K562 (cell line): ENCODE results near the gene ODF4. TPM values are rescaled to one million over a fixed set of nuclear protein-coding genes. Genes with fewer than 3 reads are reported as not detected.

Experiments used
- ATAC-seq: fragments of 200-7000 bp; cut with Tn5 transposase; 3 replicates; pipeline ENCODE4 v1.9.1; 2020; ENCODE audit warnings: moderate library complexity
- BruUV-seq: library from RNA; stranded (reverse); fragments of 400-500 nt; replicated peaks from 2 replicates; lab custom pipeline; 2021; lab: Mats Ljungman, UMichigan
- CTCF ChIA-PET: fragments of 300-600 bp; formaldehyde crosslinking; extraction: SDS; loops from one replicate; lab custom pipeline; 2021; ENCODE audit warnings: low intra/inter-chr PET ratio; lab: Yijun Ruan, JAX
- POLR2A ChIA-PET: fragments of 300-600, 350-650 bp; sonication (Branson Sonifier 250); formaldehyde crosslinking; extraction: SDS; loops from one replicate; lab custom pipeline; 2021; ENCODE audit warnings: antibody characterized with exemption, inconsistent platforms; lab: Yijun Ruan, JAX
- DNase-seq, 4 experiments: peaks; one replicate each; pipeline versions ENCODE4 v3.0.0 to v3.0.0-alpha.2; 2011 to 2018; ENCODE audit warnings: low spot score in 3 of 4, mixed read lengths in 3 of 4; ENCODE audit errors: extremely low read depth in 1 of 4
- FAIRE-seq: peaks from 2 replicates; lab custom pipeline; 2011; peaks lifted over from hg19 to GRCh38; lab: Jason Lieb, UNC
- H2AFZ ChIP-seq: 2 replicates; pipeline ENCODE4 v1.6.0; 2011; ENCODE audit warnings: low read depth, low read length, control low read depth, inconsistent platforms
- H3K27ac ChIP-seq: fragments of 200-600 bp; 3 replicates; pipeline ENCODE4 v1.8.0; 2011; ENCODE audit warnings: low read depth, mild to moderate bottlenecking, control low read depth, inconsistent platforms, low read length, moderate library complexity, mixed read lengths; ENCODE audit errors: extremely low read depth
- H3K27me3 ChIP-seq, 2 experiments: fragments of 300-600 bp in 1 of 2; 2 replicates in 1 of 2; 3 replicates in 1 of 2; pipeline versions ENCODE4 v1.6.0 to v1.8.0; 2011; ENCODE audit warnings: inconsistent platforms in 2 of 2, low read length in 2 of 2, mild to moderate bottlenecking in 1 of 2, mixed read lengths in 1 of 2, moderate library complexity in 1 of 2; ENCODE audit not compliant: control insufficient read depth in 2 of 2, insufficient read depth in 2 of 2
- H3K36me3 ChIP-seq: fragments of 300-600 bp; 3 replicates; pipeline ENCODE4 v1.8.0; 2011; ENCODE audit warnings: mild to moderate bottlenecking, low read length, inconsistent platforms; ENCODE audit not compliant: control insufficient read depth, insufficient read depth
- H3K4me1 ChIP-seq, 2 experiments: fragments of 200-600 bp in 1 of 2; replicated peaks in 1 of 2; 2 replicates in 1 of 2; 3 replicates in 1 of 2; pipeline versions ENCODE4 v1.5.1 to v1.8.0; 2011; ENCODE audit warnings: inconsistent platforms in 2 of 2, low read length in 2 of 2, mild to moderate bottlenecking in 1 of 2, mixed read lengths in 1 of 2, moderate library complexity in 1 of 2; ENCODE audit not compliant: control insufficient read depth in 2 of 2, insufficient read depth in 2 of 2
- H3K4me2 ChIP-seq: 2 replicates; pipeline ENCODE4 v1.6.1; 2011; ENCODE audit warnings: low read length, control low read depth, inconsistent platforms, mixed read lengths; ENCODE audit not compliant: insufficient read depth
- H3K4me3 ChIP-seq: fragments of 200-600 bp; sonication (generic), shearing (Covaris generic); 2 replicates; pipeline ENCODE4 v1.5.1; 2016; ENCODE audit warnings: control low read depth, inconsistent platforms
- H3K79me2 ChIP-seq: fragments of 200-600 bp; 3 replicates; pipeline ENCODE4 v1.8.0; 2011; ENCODE audit warnings: low read length, inconsistent platforms; ENCODE audit not compliant: control insufficient read depth, insufficient read depth
- H3K9ac ChIP-seq, 2 experiments: 2 replicates each; pipeline versions ENCODE4 v1.6.0 to v1.6.1; 2011; ENCODE audit warnings: low read depth in 2 of 2, low read length in 2 of 2, control low read depth in 1 of 2, inconsistent platforms in 1 of 2, mild to moderate bottlenecking in 1 of 2, mixed read lengths in 1 of 2; ENCODE audit not compliant: insufficient read depth in 1 of 2
- H3K9me1 ChIP-seq: one replicate; pipeline ENCODE4 v1.6.0; 2011; ENCODE audit warnings: inconsistent platforms, mild to moderate bottlenecking, low read length, moderate library complexity; ENCODE audit not compliant: control insufficient read depth, insufficient read depth
- H3K9me3 ChIP-seq: replicated peaks from 2 replicates; pipeline ENCODE4 v1.5.1; 2011; ENCODE audit warnings: low read depth, low read length, inconsistent platforms; ENCODE audit not compliant: control insufficient read depth, insufficient read depth
- H4K20me1 ChIP-seq: replicated peaks from 2 replicates; pipeline ENCODE4 v1.6.1; 2011; ENCODE audit warnings: low read length, inconsistent platforms, mixed read lengths; ENCODE audit not compliant: control insufficient read depth, insufficient read depth
- CBFA2T3 ChIP-seq: fragments of 450-650 bp; IDR thresholded peaks from 2 replicates; pipeline ENCODE4 v1.6.1; 2017
- DPF2 ChIP-seq: fragments of 450-650 bp; IDR thresholded peaks from 2 replicates; pipeline ENCODE4 v1.6.1; 2016
- FUS ChIP-seq: fragments of 200-400 bp; formaldehyde crosslinking; optimal IDR thresholded peaks from 2 replicates; pipeline ENCODE3; 2017; ENCODE audit warnings: low read depth, low read length
- GATA2 ChIP-seq: sonication (generic); formaldehyde crosslinking; IDR thresholded peaks from 2 replicates; pipeline ENCODE4 v1.4.0; 2020; ENCODE audit warnings: mild to moderate bottlenecking, missing genetic modification reagents
- HDAC6 ChIP-seq: IDR thresholded peaks from 2 replicates; pipeline ENCODE4 v1.6.1; 2012; ENCODE audit warnings: low read depth, mild to moderate bottlenecking, control low read depth, inconsistent platforms, low read length, moderate library complexity
- KDM5B ChIP-seq: fragments of 200-600 bp; sonication (generic); IDR thresholded peaks from 2 replicates; pipeline ENCODE4 v1.6.1; 2012; ENCODE audit warnings: low read depth, mild to moderate bottlenecking, moderate library complexity, low read length, control low read depth, inconsistent platforms; ENCODE audit not compliant: insufficient replicate concordance
- SMARCC2 ChIP-seq: fragments of 450-650 bp; IDR thresholded peaks from 2 replicates; pipeline ENCODE4 v1.6.1; 2017; ENCODE audit warnings: antibody characterized with exemption, moderate library complexity, mild to moderate bottlenecking, low read depth
- SNIP1 ChIP-seq: fragments of 450-650 bp; IDR thresholded peaks from 2 replicates; pipeline ENCODE4 v1.7.1; 2017; ENCODE audit warnings: low read depth, mild to moderate bottlenecking
- TAF1 ChIP-seq: IDR thresholded peaks from 2 replicates; pipeline ENCODE4 v1.6.1; 2011; ENCODE audit warnings: mild to moderate bottlenecking, low read length, moderate library complexity; ENCODE audit not compliant: insufficient read depth, control insufficient read depth, severe bottlenecking; ENCODE audit errors: extremely low read depth
- TAF7 ChIP-seq: fragments of 450-650 bp; IDR thresholded peaks from 2 replicates; pipeline ENCODE4 v1.6.1; 2016; ENCODE audit warnings: missing genetic modification characterization, missing compliant biosample characterization
- ZEB2 ChIP-seq: fragments of 450-650 bp; IDR thresholded peaks from 2 replicates; pipeline ENCODE4 v1.6.1; 2016
- ZFP30 ChIP-seq: fragments of 250-450 bp; sonication (Bioruptor Pico); IDR thresholded peaks from 2 replicates; pipeline ENCODE4 v1.8.0; 2022; ENCODE audit warnings: moderate library complexity, mild to moderate bottlenecking, inconsistent platforms, borderline replicate concordance
- ZKSCAN3 ChIP-seq: fragments of 250-450 bp; sonication (Bioruptor Pico); IDR thresholded peaks from 2 replicates; pipeline ENCODE4 v1.4.0; 2020
- ZNF764 ChIP-seq: fragments of 250-450 bp; sonication (Bioruptor Pico); IDR thresholded peaks from 2 replicates; pipeline ENCODE4 v1.4.0; 2020; ENCODE audit warnings: low read depth, mild to moderate bottlenecking, moderate library complexity
- WGBS: fragments of 100-300 bp; shearing (Covaris generic); methylation state at CpG from one replicate; pipeline ENCODE4 v1.1.6; 2016; ENCODE audit warnings: low coverage, mixed read lengths; ENCODE audit not compliant: insufficient coverage; ENCODE audit errors: missing lambda C conversion rate; 5-methylcytosine and 5-hydroxymethylcytosine counted together
- in situ Hi-C: fragments of 300-500 bp; cut with MboI; formaldehyde crosslinking; loops from 4 replicates; pipeline ENCODE4 v1.15.0; 2018; ENCODE audit warnings: inconsistent platforms, mixed read lengths
- intact Hi-C: fragments of 100-400 bp; cut with micrococcal nuclease; formaldehyde crosslinking; loops from 2 replicates; pipeline ENCODE4 v1.14.2; 2022
- polyA plus RNA-seq, 8 experiments: library from polyadenylated mRNA; depleted of rRNA in 4 of 8; stranded (reverse) in 5 of 8; unstranded in 3 of 8; fragments of >200 nt; fragmentation: Nextera tagmentation in 2 of 8; fragmentation: Illumina TruSeq in 1 of 8; extraction: Ambion mirVana in 2 of 8; extraction: Trizol in 1 of 8; gene quantifications; 2 replicates each; pipeline versions ENCODE4 v1.2.1 to v1.2.3, GENCODE V29; 2011 to 2014; ENCODE audit warnings: inconsistent platforms in 1 of 8, missing spikeins in 1 of 8
- total RNA-seq, 7 experiments: library from RNA; depleted of rRNA in 6 of 7; stranded (reverse); fragments of >200 nt in 6 of 7; fragmentation: Illumina TruSeq in 2 of 7; extraction: Trizol in 2 of 7; gene quantifications; 2 replicates each; pipeline versions ENCODE4 v1.2.1 to v1.2.3, GENCODE V29; 2011 to 2021; ENCODE audit warnings: low replicate concordance in 1 of 7
- TF ChIP-seq, protein P1 (sequence below): fragments of 450-650 bp; formaldehyde crosslinking; IDR thresholded peaks from 2 replicates; pipeline ENCODE4 v1.4.0; 2022; ENCODE audit warnings: missing genetic modification characterization

The ODF4 gene
- total and polyA plus RNA-seq, 9 of the 15 experiments (the other 6 are each of a cell fraction or from before 2014, with no cell fraction given): not detected

DNA sequence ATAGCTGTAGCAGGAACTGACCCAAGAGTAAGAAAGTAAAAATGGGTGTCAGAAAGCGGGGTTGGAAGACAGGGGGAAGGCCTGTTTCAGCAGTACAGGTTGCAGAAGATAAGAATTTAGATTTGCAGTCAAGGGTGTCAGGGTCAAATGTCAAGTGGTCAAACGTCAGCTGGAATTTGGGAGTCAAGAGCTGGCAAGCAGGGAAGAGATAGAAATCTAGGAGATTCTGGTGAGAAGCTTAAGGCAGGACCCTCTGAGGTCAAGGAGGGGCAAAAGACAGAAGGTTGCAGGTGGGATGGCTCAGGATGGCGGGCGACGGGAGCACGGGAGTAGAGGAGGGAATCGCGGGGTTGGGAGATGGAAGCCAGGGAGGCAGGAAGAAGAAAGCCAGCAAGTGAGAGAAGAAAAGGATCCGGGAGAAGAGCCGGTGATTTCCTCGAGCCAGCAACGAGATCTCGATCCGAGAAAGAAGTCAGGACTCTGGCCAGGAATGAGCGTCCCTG, 44.8 kb upstream of the ODF4 start:
- ATAC-seq (peak; percentile 2; the same call in 1 of the 3 replicates), FAIRE-seq (no peak), DNase-seq (no peak)
- Histone ChIP-seq H3K27me3 (no peaks in the 10 kb centered on the region), H3K4me2 (peak overlapping the region; percentile 83), H3K27ac (peak overlapping the region; percentile 89), H3K36me3 (no peaks in the 10 kb centered on the region), H3K79me2 (no peaks in the 10 kb centered on the region), H3K4me1 (peaks cover 8 to 26% of the 10 kb centered on the region in 2 experiments; a peak in 4 of 5 replicates), H2AFZ (peak overlapping the region; percentile 95), H3K4me3 (peak overlapping the region; percentile 58), H3K9ac (peak overlapping the region; percentile 69 to 90), H3K9me3 (no peaks in the 10 kb centered on the region; the same call in 1 of the 2 replicates), H4K20me1 (no peaks in the 10 kb centered on the region), H3K9me1 (no peaks in the 10 kb centered on the region)
- TSS peak; percentile 80 for BruUV-seq
- ChIA-PET CTCF (no interaction called here), POLR2A (interaction anchor here (0.7 to 2.0 kb wide), 14 partner anchors 10 to 122 kb away, joined by 3 to 9 read pairs (median 4); partner anchors contain the start of gene CTC1)
- in situ Hi-C loops (no loop called here), intact Hi-C loops (loop anchor here (2.0 kb wide), 1 partner anchor 46 kb away; the partner anchor contains the start of genes CTC1 and PFAS)
- 9% methylated on average over 9 of the region's 15 CpGs for WGBS
- TF ChIP-seq FUS (no peak), CBFA2T3 (peak; percentile 23; the same call in 1 of the 2 replicates), TAF1 (no peak), GATA2 (CRISPR knock-in tag) (0 out of 2 replicates have a peak, but pooled peaks have one; percentile 15), SNIP1 (no peak), TAF7 (tag) (peak; percentile 50), DPF2 (peak; percentile 16; the same call in 1 of the 2 replicates), KDM5B (peak; percentile 71), ZEB2 (0 out of 2 replicates have a peak, but pooled peaks have one; percentile 24), SMARCC2 (no peak), ZNF764 (no peak), ZKSCAN3 (CRISPR knock-in tag) (no peak), ZFP30 (CRISPR knock-in tag) (no peak), HDAC6 (no peak)
- TF ChIP-seq, protein P1, sequence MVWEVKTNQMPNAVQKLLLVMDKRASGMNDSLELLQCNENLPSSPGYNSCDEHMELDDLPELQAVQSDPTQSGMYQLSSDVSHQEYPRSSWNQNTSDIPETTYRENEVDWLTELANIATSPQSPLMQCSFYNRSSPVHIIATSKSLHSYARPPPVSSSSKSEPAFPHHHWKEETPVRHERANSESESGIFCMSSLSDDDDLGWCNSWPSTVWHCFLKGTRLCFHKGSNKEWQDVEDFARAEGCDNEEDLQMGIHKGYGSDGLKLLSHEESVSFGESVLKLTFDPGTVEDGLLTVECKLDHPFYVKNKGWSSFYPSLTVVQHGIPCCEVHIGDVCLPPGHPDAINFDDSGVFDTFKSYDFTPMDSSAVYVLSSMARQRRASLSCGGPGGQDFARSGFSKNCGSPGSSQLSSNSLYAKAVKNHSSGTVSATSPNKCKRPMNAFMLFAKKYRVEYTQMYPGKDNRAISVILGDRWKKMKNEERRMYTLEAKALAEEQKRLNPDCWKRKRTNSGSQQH (CRISPR knock-in tag): 0 out of 2 replicates have a peak, but pooled peaks have one; percentile 29
